IMR-90 (cell line): ENCODE results near the gene OR52B6.

Experiments used
- CTCF ChIP-seq: conservative IDR thresholded peaks from 2 replicates; pipeline ENCODE4 v1.5.1; 2012; ENCODE audit warnings: mild to moderate bottlenecking, low read depth, low read length, improper control_type of control experiment
- POLR2A ChIP-seq: IDR thresholded peaks from 2 replicates; pipeline ENCODE4 v1.6.1; 2012; ENCODE audit warnings: mild to moderate bottlenecking, low read depth, low read length
- RFX5 ChIP-seq: IDR thresholded peaks from 2 replicates; pipeline ENCODE4 v1.8.0; 2012; ENCODE audit warnings: low read depth, mild to moderate bottlenecking, low read length, moderate library complexity
- SMC3 ChIP-seq: fragments of 150-350 bp; IDR thresholded peaks from 2 replicates; pipeline ENCODE4 v1.6.1; 2016; ENCODE audit warnings: low read depth, mild to moderate bottlenecking, antibody characterized with exemption, low read length, moderate library complexity

GRCh38 chr11:5575152-5575551 lies 5.5 kb upstream of the OR52B6 start:
- TF ChIP-seq SMC3, result no peak
- no peak for TF ChIP-seq CTCF
- no peak for TF ChIP-seq POLR2A
- TF ChIP-seq RFX5, result no peak
